Measurements from ENCODE around the gene MYO3B. TPM values are rescaled to one million over a fixed set of nuclear protein-coding genes. Genes with fewer than 3 reads are reported as not detected.

The MYO3B gene
- total RNA-seq, 2 experiments from 2014 or later: 0.05 to 0.23 TPM

GRCh38 chr2:170377500-170378207, 199.7 kb downstream of the MYO3B start:
- POLR2A ChIA-PET: no interaction called here

GRCh38 chr2:170380267-170380666, 202.3 kb downstream of the MYO3B start:
- Mint-ChIP-seq H3K4me1 (ENCODE audit: low read depth) (peaks cover 3% of the 10 kb centered on the region), H3K4me3 (no peak overlapping the region), H3K27ac (no peak overlapping the region), H3K9me3 (ENCODE audit: insufficient read depth) (no peaks in the 10 kb centered on the region), H3K36me3 (ENCODE audit: low read depth) (no peaks in the 10 kb centered on the region), H3K27me3 (ENCODE audit: low read depth) (peaks cover 28% of the 10 kb centered on the region)
- POLR2A ChIA-PET: no interaction called here
- CTCF ChIA-PET: interaction anchor here (0.8 to 3.0 kb wide), 6 partner anchors 10 to 493 kb away, joined by 3 to 19 read pairs (median 4); no protein-coding TSS in a partner anchor
- no peak for ATAC-seq
- no peak for DNase-seq

More at GRCh38 chr2:170377500-170378207, 199.7 kb downstream of the MYO3B start:
- CTCF ChIA-PET: interaction anchor here (1.3 to 3.0 kb wide), 6 partner anchors 7 to 435 kb away, joined by 3 to 19 read pairs (median 8); no protein-coding TSS in a partner anchor
- no peak overlapping the region for H3K4me3 Mint-ChIP-seq
- H3K4me1 Mint-ChIP-seq (ENCODE audit: low read depth): peaks cover 18% of the 10 kb centered on the region
- no peak overlapping the region for H3K27ac Mint-ChIP-seq
- peaks cover 19% of the 10 kb centered on the region for H3K27me3 Mint-ChIP-seq (ENCODE audit: low read depth)
- ATAC-seq (no peak), DNase-seq (no peak)
- H3K9me3 Mint-ChIP-seq (ENCODE audit: insufficient read depth): no peaks in the 10 kb centered on the region
- H3K36me3 Mint-ChIP-seq (ENCODE audit: low read depth): no peaks in the 10 kb centered on the region

GRCh38 chr2:170381678-170382077, 203.7 kb downstream of the MYO3B start:
- Mint-ChIP-seq H3K9me3 (ENCODE audit: insufficient read depth) (no peaks in the 10 kb centered on the region), H3K4me3 (no peak overlapping the region), H3K27ac (no peak overlapping the region), H3K27me3 (ENCODE audit: low read depth) (peaks cover 30% of the 10 kb centered on the region), H3K4me1 (ENCODE audit: low read depth) (no peaks in the 10 kb centered on the region), H3K36me3 (ENCODE audit: low read depth) (no peaks in the 10 kb centered on the region)
- ChIA-PET POLR2A (no interaction called here), CTCF (interaction anchor here (1.1 kb wide), 2 partner anchors 20 to 27 kb away, joined by 5 read pairs; no protein-coding TSS in a partner anchor)
- ATAC-seq (no peak), DNase-seq (no peak)

GRCh38 chr2:170386554-170386953, 208.6 kb downstream of the MYO3B start:
- peaks cover 13% of the 10 kb centered on the region for H3K4me1 Mint-ChIP-seq (ENCODE audit: low read depth)
- H3K4me3 Mint-ChIP-seq: no peak overlapping the region
- CTCF ChIA-PET: no interaction called here
- no peaks in the 10 kb centered on the region for H3K36me3 Mint-ChIP-seq (ENCODE audit: low read depth)
- no peak overlapping the region for H3K27ac Mint-ChIP-seq
- POLR2A ChIA-PET: no interaction called here
- no peaks in the 10 kb centered on the region for H3K9me3 Mint-ChIP-seq (ENCODE audit: insufficient read depth)
- peaks cover 35% of the 10 kb centered on the region for H3K27me3 Mint-ChIP-seq (ENCODE audit: low read depth)
- no peak for ATAC-seq
- DNase-seq: no peak

- peaks cover 36% of the 10 kb centered on the region for H3K27me3 Mint-ChIP-seq (ENCODE audit: low read depth)
- ATAC-seq: no peak
- no peak overlapping the region for H3K27ac Mint-ChIP-seq
- H3K4me3 Mint-ChIP-seq: no peak overlapping the region
- H3K4me1 Mint-ChIP-seq (ENCODE audit: low read depth): peaks cover 17% of the 10 kb centered on the region
- no peak for DNase-seq
- POLR2A ChIA-PET: interaction anchor here (0.8 kb wide), 1 partner anchor 18 kb away, joined by 3 read pairs; no protein-coding TSS in a partner anchor
- no peaks in the 10 kb centered on the region for H3K36me3 Mint-ChIP-seq (ENCODE audit: low read depth)
- H3K9me3 Mint-ChIP-seq (ENCODE audit: insufficient read depth): no peaks in the 10 kb centered on the region
- CTCF ChIA-PET: interaction anchor here (1.2 to 3.7 kb wide), 3 partner anchors 17 to 30 kb away, joined by 3 to 16 read pairs (median 9); no protein-coding TSS in a partner anchor
Observed at GRCh38 chr2:170391018-170391417, 213.1 kb downstream of the MYO3B start.

GRCh38 chr2:170391697-170392096, 213.8 kb downstream of the MYO3B start:
- Mint-ChIP-seq H3K9me3 (ENCODE audit: insufficient read depth) (no peaks in the 10 kb centered on the region), H3K27ac (no peak overlapping the region), H3K27me3 (ENCODE audit: low read depth) (peaks cover 37% of the 10 kb centered on the region), H3K4me1 (ENCODE audit: low read depth) (peaks cover 19% of the 10 kb centered on the region), H3K4me3 (no peak overlapping the region), H3K36me3 (ENCODE audit: low read depth) (no peaks in the 10 kb centered on the region)
- ATAC-seq (no peak), DNase-seq (no peak)
- ChIA-PET CTCF (interaction anchor here (1.2 to 3.7 kb wide), 3 partner anchors 17 to 31 kb away, joined by 3 to 16 read pairs (median 9); no protein-coding TSS in a partner anchor), POLR2A (no interaction called here)

GRCh38 chr2:170393861-170394498, 216.0 kb downstream of the MYO3B start:
- POLR2A ChIA-PET: no interaction called here
- peaks cover 24% of the 10 kb centered on the region for H3K4me1 Mint-ChIP-seq (ENCODE audit: low read depth)
- H3K4me3 Mint-ChIP-seq: no peak overlapping the region
- H3K27me3 Mint-ChIP-seq (ENCODE audit: low read depth): peaks cover 37% of the 10 kb centered on the region
- no peak for DNase-seq
- no peaks in the 10 kb centered on the region for H3K36me3 Mint-ChIP-seq (ENCODE audit: low read depth)
- no peaks in the 10 kb centered on the region for H3K9me3 Mint-ChIP-seq (ENCODE audit: insufficient read depth)
- no peak for ATAC-seq
- no peak overlapping the region for H3K27ac Mint-ChIP-seq
- CTCF ChIA-PET: interaction anchor here (1.4 to 1.6 kb wide), 2 partner anchors 36 to 422 kb away, joined by 3 to 4 read pairs; no protein-coding TSS in a partner anchor

GRCh38 chr2:170394641-170395387, 216.9 kb downstream of the MYO3B start:
- DNase-seq (no peak), ATAC-seq (no peak)
- no peaks in the 10 kb centered on the region for H3K9me3 Mint-ChIP-seq (ENCODE audit: insufficient read depth)
- ChIA-PET CTCF (no interaction called here), POLR2A (no interaction called here)
- H3K27me3 Mint-ChIP-seq (ENCODE audit: low read depth): peaks cover 40% of the 10 kb centered on the region
- peaks cover 24% of the 10 kb centered on the region for H3K4me1 Mint-ChIP-seq (ENCODE audit: low read depth)
- H3K36me3 Mint-ChIP-seq (ENCODE audit: low read depth): no peaks in the 10 kb centered on the region
- H3K4me3 Mint-ChIP-seq: no peak overlapping the region
- H3K27ac Mint-ChIP-seq: no peak overlapping the region

GRCh38 chr2:170396799-170397459, 219.0 kb downstream of the MYO3B start:
- CTCF ChIA-PET: interaction anchor here (0.9 to 5.2 kb wide), 8 partner anchors 9 to 415 kb away, joined by 3 to 30 read pairs (median 3); no protein-coding TSS in a partner anchor
- H3K27ac Mint-ChIP-seq: no peak overlapping the region
- no peak for DNase-seq
- no peak for ATAC-seq
- peaks cover 8% of the 10 kb centered on the region for H3K4me1 Mint-ChIP-seq (ENCODE audit: low read depth)
- peaks cover 45% of the 10 kb centered on the region for H3K27me3 Mint-ChIP-seq (ENCODE audit: low read depth)
- no peaks in the 10 kb centered on the region for H3K9me3 Mint-ChIP-seq (ENCODE audit: insufficient read depth)
- POLR2A ChIA-PET: no interaction called here
- no peaks in the 10 kb centered on the region for H3K36me3 Mint-ChIP-seq (ENCODE audit: low read depth)
- no peak overlapping the region for H3K4me3 Mint-ChIP-seq

- Mint-ChIP-seq H3K27me3 (ENCODE audit: low read depth) (peaks cover 49% of the 10 kb centered on the region), H3K4me3 (no peak overlapping the region), H3K4me1 (ENCODE audit: low read depth) (peaks cover 7% of the 10 kb centered on the region), H3K27ac (no peak overlapping the region), H3K9me3 (ENCODE audit: insufficient read depth) (no peaks in the 10 kb centered on the region), H3K36me3 (ENCODE audit: low read depth) (no peaks in the 10 kb centered on the region)
- no peak for ATAC-seq
- DNase-seq: no peak
- POLR2A ChIA-PET: no interaction called here
- CTCF ChIA-PET: interaction anchor here (1.2 to 2.0 kb wide), 2 partner anchors 31 to 412 kb away, joined by 5 to 6 read pairs; no protein-coding TSS in a partner anchor
Observed at GRCh38 chr2:170401187-170401586, 223.2 kb downstream of the MYO3B start.

- Mint-ChIP-seq H3K9me3 (ENCODE audit: insufficient read depth) (no peaks in the 10 kb centered on the region), H3K27me3 (ENCODE audit: low read depth) (peaks cover 51% of the 10 kb centered on the region), H3K36me3 (ENCODE audit: low read depth) (no peaks in the 10 kb centered on the region), H3K4me1 (ENCODE audit: low read depth) (peaks cover 6% of the 10 kb centered on the region), H3K27ac (no peak overlapping the region), H3K4me3 (no peak overlapping the region)
- ATAC-seq (no peak), DNase-seq (no peak)
- ChIA-PET POLR2A (no interaction called here), CTCF (no interaction called here)
Observed at GRCh38 chr2:170404846-170405245, 226.9 kb downstream of the MYO3B start.

Measured in activated CD8-positive, alpha-beta T cell treated with anti-CD3 and anti-CD28 coated beads, Interleukin-2, amount 10 ng/mL, durations not matched to agents 7 days and 5 days (primary cell).